ENCODE data around the gene MAOA.
"Not testable (repeated sequence)": the region's sequence is repeated elsewhere in the genome, so short reads cannot be mapped to it uniquely, and the experiment has no call there.

The MAOA gene

GRCh38 chrX:43656005-43656494 lies at the start of gene MAOA:
TSS of gene MAOA (plus strand) at chrX:43656299. CDS start at chrX:43656342, 43 bp downstream.
- no peak for DNase-seq (ENCODE audit: low spot score)

- no peak for DNase-seq (ENCODE audit: low spot score)
These were observed 43.7 kb upstream of the MAOA start for GRCh38 chrX:43612400-43612799.

- no peak for DNase-seq (ENCODE audit: low spot score)
These were observed 40.4 kb upstream of the MAOA start for GRCh38 chrX:43615660-43616059.

- DNase-seq (ENCODE audit: low spot score), result no peak
These were observed 37.5 kb upstream of the MAOA start for GRCh38 chrX:43618366-43619205.

GRCh38 chrX:43619861-43620260 lies 36.2 kb upstream of the MAOA start:
- DNase-seq (ENCODE audit: low spot score), result not testable (repeated sequence)

- no peak for DNase-seq (ENCODE audit: low spot score)
These were observed 29.0 kb upstream of the MAOA start for GRCh38 chrX:43627147-43627546.

GRCh38 chrX:43627669-43628068 lies 28.4 kb upstream of the MAOA start:
- no peak for DNase-seq (ENCODE audit: low spot score)

GRCh38 chrX:43629229-43629628 lies 26.9 kb upstream of the MAOA start:
- no peak for DNase-seq (ENCODE audit: low spot score)

- DNase-seq (ENCODE audit: low spot score), result no peak
These were observed 24.3 kb upstream of the MAOA start for GRCh38 chrX:43631841-43632240.

- DNase-seq (ENCODE audit: low spot score), result no peak
These were observed 23.0 kb upstream of the MAOA start for GRCh38 chrX:43633081-43633480.

DNA sequence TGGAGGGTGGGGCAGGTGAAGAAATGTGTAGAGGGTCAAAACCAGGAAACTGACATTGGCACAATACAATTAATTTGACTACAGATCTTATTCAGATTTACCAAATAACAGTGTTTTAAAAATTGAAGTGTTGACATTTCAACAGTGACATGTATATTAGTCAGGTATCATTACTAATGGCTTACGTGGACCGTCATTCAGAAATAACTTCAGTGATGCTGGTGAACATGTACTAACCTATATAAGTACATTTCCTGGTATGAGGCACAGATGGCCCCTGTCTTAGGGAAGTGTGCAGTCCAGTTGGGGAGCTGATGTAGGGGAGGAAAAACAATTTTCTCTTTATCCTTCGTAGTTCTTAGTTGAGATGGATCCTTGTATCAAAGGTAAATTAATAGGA lies 22.3 kb upstream of the MAOA start:
- DNase-seq (ENCODE audit: low spot score), result peak; percentile 18

DNA sequence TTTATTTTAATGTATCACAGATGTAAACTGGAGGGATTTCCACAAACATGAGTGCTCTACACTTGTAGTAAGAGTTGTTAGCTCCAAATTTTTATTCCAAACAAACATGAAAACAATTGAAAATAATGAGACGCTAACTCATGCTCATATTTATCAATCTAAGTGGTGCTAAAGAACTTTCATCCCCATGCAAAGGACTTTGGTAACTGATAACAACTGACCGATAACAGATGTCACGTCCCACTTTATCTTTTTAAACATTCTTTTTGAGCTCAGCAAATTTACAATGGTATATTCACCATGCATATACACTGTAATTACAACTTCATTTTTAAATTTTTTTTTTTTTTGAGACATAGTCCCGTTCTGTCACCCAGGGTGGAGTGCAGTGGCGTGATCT lies 15.6 kb upstream of the MAOA start:
- no peak for DNase-seq (ENCODE audit: low spot score)

DNA sequence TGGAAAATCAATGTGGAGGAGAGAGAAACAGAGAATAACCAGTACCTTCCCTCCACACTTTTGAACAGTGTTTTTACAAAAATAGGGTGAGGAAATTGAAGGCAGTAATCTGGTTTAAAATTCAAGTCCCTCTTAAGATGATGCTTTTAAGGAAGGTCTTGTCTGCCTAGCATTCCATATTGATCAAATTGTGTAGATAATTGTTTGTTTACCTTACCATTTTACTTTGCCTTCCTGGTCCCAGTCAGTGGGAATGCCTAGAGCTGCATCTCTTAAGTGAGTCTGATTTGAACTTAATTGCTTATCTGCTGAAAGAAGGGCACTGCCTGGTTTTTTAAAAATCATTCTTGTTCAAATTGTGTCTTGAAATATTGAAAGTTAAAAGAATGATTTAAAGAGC lies 14.4 kb upstream of the MAOA start:
- no peak for DNase-seq (ENCODE audit: low spot score)

DNA sequence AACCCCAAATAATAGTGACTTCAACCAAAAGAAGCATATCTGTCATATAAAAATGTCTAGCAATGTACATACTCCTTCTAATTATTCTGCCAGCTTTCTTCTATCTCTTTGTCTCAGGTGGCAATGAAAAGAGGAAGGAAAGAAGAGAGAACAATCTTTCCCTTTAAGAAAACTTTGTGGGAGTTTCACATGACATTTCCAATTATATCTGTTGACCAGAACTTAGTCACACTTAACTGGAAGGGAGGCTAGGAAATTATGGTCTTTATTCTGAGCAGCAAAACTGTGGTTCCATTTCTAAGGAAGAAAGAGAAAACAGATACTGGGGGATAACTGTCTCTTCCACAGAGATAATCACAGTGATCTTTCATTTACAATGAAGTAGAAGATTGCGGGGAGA lies 12.9 kb upstream of the MAOA start:
- no peak for DNase-seq (ENCODE audit: low spot score)

DNA sequence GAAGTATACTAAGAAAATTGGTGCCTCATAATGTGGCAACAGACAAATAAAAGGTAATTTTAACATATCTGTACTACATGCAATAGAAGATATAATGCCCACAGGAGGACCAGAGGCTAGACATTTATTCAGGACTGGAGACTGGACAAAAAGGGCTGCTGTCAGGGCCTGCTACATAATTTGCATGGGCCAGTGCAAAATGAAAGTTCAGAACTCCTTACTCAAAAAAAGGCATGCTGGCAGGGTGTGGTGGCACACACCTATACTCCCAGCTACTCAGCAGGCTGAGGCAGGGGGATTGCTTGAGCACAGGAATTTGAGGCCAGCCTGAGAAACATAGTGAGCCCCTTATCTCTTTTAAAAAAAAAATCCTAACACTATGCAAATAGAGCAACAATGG lies 12.4 kb upstream of the MAOA start:
- DNase-seq (ENCODE audit: low spot score), result no peak

DNA sequence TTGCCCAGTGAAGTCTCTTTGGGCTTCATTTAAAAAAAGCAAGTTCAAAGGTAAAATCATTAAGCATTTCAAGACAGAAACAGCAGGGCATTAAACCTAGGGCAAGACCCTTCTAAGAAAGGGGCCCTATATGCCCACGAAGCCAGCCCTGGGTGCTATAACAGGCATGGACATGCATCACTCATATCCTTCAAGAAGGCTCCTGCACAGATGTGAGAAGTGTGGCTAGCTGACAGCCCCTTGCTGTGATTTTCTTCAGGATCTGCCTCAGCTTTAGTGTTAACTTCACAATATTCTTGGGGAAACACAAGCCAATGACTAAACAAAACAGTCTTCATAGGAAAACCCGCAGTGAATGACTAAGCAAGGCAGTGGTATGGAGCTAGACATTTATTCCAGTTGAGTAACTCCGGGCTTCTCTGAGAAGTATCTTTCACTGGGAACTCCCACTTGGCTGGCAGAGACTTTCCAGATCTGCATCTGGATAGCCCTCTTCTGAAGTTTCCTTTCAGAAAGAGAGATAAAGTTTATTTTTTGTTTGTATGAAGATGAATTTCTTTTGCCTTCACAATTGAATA lies 11.9 kb upstream of the MAOA start:
- DNase-seq (ENCODE audit: low spot score), result peak; percentile 18

DNA sequence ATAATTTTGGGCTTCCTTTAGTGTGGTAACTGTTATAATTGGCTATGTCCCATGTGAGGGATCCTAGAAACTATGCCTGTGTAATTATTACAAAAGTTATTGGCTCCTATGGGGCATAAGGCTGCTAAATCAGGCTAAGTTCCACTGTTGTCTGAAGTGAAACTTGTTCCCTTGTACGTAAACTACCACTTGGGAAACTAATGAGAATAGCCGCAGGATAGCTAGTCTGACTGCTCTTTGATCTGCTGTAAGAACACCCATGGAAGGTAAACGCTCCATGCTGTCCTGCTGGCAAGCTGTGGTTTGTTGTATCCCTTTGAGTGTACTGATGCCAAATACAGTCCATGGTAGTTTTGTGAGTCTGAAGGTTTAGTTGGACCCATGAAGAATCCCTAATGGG lies 9.3 kb upstream of the MAOA start:
- no peak for DNase-seq (ENCODE audit: low spot score)

GRCh38 chrX:43654431-43655150 lies 1.5 kb upstream of the MAOA start:
- peak; percentile 83 for DNase-seq (ENCODE audit: low spot score)

GRCh38 chrX:43655151-43656004 lies 721 bp upstream of the MAOA start:
- DNase-seq (ENCODE audit: low spot score), result peak; percentile 24

- no peak for DNase-seq (ENCODE audit: low spot score)
These were observed 1.6 kb downstream of the MAOA start for GRCh38 chrX:43657671-43658070.

GRCh38 chrX:43661521-43662240 lies 5.6 kb downstream of the MAOA start:
- DNase-seq (ENCODE audit: low spot score), result no peak
